ENCODE results near the gene SNED1. TPM values are rescaled to one million over a fixed set of nuclear protein-coding genes. Genes with fewer than 3 reads are reported as not detected.

The SNED1 gene
- total RNA-seq, 2 experiments from 2014 or later, result 2.8 to 13.6 TPM

- no peaks in the 10 kb centered on the region for H3K4me1 ChIP-seq (ENCODE audit: insufficient read depth, low read length, poor library complexity, severe bottlenecking)
- TF ChIP-seq CTCF (conservative IDR thresholded peaks at IDR 0.05; ENCODE audit: low read length) (no peak), EZH2phosphoT487 (IDR thresholded peaks at IDR 0.05; ENCODE audit: borderline replicate concordance, low read depth, low read length) (no peak)
- H3K4me3 ChIP-seq (ENCODE audit: low read depth, low read length, poor library complexity, severe bottlenecking), result no peak overlapping the region
- H2AFZ ChIP-seq (ENCODE audit: low read length), result no peak overlapping the region
- H3K36me3 ChIP-seq (ENCODE audit: insufficient read depth, low read length), result no peaks in the 10 kb centered on the region
- no peak overlapping the region for H3K27ac ChIP-seq (ENCODE audit: low read depth, low read length, poor library complexity, severe bottlenecking)
- BruUV-seq (replicated peaks), result no TSS peak
- CTCF ChIA-PET (ENCODE audit: unreplicated experiment), result no interaction called here
- no peaks in the 10 kb centered on the region for H3K9me2 ChIP-seq (ENCODE audit: insufficient read depth, low read length)
- H3K4me2 ChIP-seq (ENCODE audit: low read length), result no peak overlapping the region
- no peaks in the 10 kb centered on the region for H4K20me1 ChIP-seq (ENCODE audit: insufficient read depth, low read length)
- POLR2A ChIA-PET, result no interaction called here
- no peak for DNase-seq (ENCODE audit: low spot score)
- H3K9me3 ChIP-seq (ENCODE audit: low read length), result no peaks in the 10 kb centered on the region
- H3K79me2 ChIP-seq (ENCODE audit: insufficient read depth, low read depth, low read length), result no peaks in the 10 kb centered on the region
- intact Hi-C loops (cut with micrococcal nuclease; ENCODE audit: unreplicated experiment), result no loop called here
Observed at GRCh38 chr2:240954436-240955305, 43.7 kb upstream of the SNED1 start.

DNA sequence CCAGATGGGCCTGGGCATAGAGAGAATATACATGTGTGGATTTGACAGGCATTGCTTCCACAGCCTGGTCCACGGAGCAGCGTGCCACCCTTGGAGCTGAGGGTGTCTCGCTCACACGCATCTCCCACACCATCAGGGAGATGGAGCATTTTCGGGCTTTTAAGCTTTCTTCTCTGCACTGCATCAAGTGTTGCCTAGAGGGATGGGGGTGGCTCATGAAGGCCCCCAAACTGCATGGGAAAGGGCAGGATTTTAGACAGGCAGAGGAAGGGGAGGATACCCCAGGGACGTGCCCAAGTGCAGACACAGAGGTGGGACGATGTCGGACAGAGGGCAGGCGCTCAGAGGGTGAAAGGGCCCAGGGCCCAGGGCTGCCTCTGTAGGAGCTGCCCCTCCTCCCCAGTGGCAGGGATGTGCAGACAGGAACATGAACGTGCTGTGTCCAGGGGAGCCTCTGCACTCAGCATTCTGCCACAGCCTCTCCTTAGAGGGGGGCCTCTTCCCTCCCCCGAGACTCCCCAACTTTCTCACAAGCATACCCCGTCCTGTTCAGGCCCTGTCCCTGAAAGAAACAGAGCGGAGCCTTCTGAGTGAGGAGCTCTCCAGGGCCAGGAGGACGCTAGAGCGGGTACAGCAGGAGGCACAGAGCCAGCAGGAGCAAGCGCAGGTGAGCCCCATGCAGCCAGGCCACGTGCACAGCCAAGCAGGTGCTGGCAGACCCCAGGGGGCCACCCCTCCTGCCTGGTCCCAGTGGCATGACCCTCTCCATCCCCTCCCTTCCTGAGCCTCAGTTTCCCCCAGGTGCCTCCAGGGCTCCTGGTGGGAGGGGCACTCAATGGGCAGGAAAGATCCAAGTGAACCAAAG lies 42.9 kb upstream of the SNED1 start:
- Histone ChIP-seq H4K20me1 (ENCODE audit: insufficient read depth, low read length) (no peaks in the 10 kb centered on the region), H3K79me2 (ENCODE audit: insufficient read depth, low read depth, low read length) (no peaks in the 10 kb centered on the region), H3K4me3 (ENCODE audit: low read depth, low read length, poor library complexity, severe bottlenecking) (no peak overlapping the region), H3K4me1 (ENCODE audit: insufficient read depth, low read length, poor library complexity, severe bottlenecking) (no peaks in the 10 kb centered on the region), H2AFZ (ENCODE audit: low read length) (no peak overlapping the region), H3K9me3 (ENCODE audit: low read length) (no peaks in the 10 kb centered on the region), H3K27ac (ENCODE audit: low read depth, low read length, poor library complexity, severe bottlenecking) (no peak overlapping the region), H3K36me3 (ENCODE audit: insufficient read depth, low read length) (no peaks in the 10 kb centered on the region), H3K4me2 (ENCODE audit: low read length) (no peak overlapping the region), H3K9me2 (ENCODE audit: insufficient read depth, low read length) (no peaks in the 10 kb centered on the region)
- TF ChIP-seq CTCF (conservative IDR thresholded peaks at IDR 0.05; ENCODE audit: low read length) (no peak), EZH2phosphoT487 (IDR thresholded peaks at IDR 0.05; ENCODE audit: borderline replicate concordance, low read depth, low read length) (no peak)
- DNase-seq (ENCODE audit: low spot score), result no peak
- BruUV-seq (replicated peaks), result no TSS peak
- ChIA-PET POLR2A (no interaction called here), CTCF (ENCODE audit: unreplicated experiment) (no interaction called here)
- intact Hi-C loops (cut with micrococcal nuclease; ENCODE audit: unreplicated experiment), result no loop called here

All from OCI-LY7 (cell line).